GM12873 (cell line): ENCODE data around the gene NUBPL.

Experiments used
- TF ChIP-seq, protein P1 (sequence below): IDR thresholded peaks from 2 replicates; pipeline ENCODE4 v1.5.1; 2012; ENCODE audit warnings: low read depth, mild to moderate bottlenecking, moderate library complexity, low read length, control low read depth; ENCODE audit not compliant: insufficient read depth; ENCODE audit errors: missing control alignments

The NUBPL gene

DNA sequence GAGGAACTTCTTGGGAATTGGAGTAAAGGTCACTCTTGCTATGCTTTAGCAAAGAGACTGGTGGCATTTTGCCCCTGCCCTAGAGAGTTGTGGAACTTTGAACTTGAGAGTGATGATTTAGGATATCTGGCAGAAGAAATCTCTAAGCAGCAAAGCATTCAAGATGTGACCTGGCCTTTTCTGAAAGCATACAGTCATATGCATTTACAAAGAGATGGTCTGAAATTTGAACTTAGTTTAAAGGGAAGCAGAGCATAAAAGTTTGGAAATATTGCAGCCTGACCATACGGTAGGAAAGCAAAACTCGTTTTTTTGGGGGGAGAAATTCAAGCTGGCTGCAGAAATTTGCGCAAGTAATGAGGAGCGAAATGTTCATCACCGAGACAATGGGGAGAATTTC lies 60.9 kb downstream of the NUBPL start:
- TF ChIP-seq, protein P1, sequence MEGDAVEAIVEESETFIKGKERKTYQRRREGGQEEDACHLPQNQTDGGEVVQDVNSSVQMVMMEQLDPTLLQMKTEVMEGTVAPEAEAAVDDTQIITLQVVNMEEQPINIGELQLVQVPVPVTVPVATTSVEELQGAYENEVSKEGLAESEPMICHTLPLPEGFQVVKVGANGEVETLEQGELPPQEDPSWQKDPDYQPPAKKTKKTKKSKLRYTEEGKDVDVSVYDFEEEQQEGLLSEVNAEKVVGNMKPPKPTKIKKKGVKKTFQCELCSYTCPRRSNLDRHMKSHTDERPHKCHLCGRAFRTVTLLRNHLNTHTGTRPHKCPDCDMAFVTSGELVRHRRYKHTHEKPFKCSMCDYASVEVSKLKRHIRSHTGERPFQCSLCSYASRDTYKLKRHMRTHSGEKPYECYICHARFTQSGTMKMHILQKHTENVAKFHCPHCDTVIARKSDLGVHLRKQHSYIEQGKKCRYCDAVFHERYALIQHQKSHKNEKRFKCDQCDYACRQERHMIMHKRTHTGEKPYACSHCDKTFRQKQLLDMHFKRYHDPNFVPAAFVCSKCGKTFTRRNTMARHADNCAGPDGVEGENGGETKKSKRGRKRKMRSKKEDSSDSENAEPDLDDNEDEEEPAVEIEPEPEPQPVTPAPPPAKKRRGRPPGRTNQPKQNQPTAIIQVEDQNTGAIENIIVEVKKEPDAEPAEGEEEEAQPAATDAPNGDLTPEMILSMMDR, result no peak

DNA sequence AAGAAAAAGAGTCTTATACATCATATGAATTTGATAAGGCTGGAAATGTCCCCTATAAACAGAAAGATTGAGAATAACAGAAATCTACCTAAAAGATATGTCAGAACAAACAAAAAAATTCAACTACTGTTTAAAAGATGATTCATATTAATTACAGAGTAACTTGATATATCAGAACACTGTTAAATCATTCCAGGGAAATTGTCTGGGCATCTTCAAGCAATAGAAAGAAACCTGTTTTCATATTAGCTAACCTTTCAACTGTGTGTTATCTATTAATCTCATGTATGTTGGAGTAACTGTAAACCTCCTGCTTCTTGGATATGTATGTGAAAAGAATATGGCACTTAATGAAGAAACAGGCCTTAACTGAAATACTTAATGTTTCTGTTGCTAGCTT lies 96.7 kb downstream of the NUBPL start:
- TF ChIP-seq, protein P1, result no peak

DNA sequence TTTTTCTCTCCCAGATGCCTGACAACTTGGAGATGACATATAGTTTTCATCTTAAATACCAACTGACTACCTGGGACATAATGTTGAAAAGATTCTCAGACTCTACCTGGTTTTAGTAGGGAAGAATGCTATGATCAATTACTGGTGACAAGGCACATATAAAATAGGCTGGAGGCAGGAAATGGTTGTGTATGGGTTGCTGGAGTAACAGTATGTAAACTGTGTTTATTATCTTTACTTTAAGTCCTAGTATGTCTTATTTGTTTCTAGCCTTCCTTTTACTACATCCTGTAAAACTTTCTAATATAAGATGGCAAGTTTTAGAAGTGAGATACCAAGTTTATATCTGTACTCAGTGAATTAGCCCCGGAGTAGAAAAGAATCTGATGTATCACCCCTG lies 98.1 kb downstream of the NUBPL start:
- TF ChIP-seq, protein P1, result no peak

DNA sequence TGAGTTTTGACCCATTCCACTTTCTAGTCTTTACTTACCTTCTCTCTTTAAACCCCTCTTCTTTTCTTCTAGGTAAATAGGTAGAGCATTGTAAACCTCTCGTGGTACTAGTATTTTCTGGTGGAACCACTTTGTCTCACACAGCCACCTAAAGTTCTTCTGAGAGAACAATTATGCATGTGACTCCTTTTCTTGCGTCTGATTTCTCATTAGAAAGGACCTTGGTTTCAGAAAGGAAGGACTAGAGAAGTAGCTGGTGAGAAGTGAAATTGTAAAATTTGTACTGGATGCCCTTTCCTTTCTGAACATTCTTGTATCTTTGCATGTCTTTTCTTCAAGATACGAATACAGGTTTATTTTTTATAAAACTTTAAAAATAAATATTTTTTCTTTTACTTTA lies 99.0 kb downstream of the NUBPL start:
- TF ChIP-seq, protein P1, result no peak

DNA sequence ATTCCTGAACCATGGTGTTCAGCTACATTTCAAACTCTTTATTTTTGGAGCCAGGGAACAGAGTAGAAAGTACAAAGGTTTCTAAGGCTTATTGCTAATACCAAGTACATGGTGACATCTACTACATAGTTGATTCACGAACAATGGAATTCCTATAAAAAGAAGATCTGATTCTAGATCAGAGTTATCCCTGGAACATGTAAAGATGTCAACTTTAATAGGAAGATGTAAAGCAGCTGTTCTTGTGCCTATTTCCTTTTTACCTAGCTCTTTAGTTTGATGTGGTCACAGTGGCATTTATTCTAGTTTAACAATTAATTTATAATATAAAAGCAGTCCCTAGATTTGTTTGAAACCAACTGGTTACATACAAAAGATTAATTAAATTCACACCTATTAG lies 99.5 kb downstream of the NUBPL start:
- TF ChIP-seq, protein P1, result no peak

DNA sequence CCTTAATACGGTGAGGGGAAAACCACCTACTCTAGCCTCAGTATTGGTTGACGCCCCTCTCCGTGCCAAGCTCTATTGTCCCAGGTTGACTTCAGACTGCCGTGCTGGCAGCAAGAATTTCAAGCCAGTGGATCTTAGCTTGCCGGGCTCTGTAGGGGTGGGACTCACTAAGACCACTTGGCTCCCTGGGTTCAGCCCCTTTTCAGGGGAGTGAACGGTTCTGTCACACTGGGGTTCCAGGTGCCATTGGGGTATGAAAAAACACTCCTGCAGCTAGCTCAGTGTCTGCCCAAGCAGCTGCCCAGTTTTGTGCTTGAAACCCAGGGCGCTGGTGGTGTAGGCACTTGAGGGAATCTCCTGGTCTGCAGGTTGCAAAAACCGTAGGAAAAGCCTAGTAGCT lies 107.1 kb downstream of the NUBPL start:
- TF ChIP-seq, protein P1, result no peak

DNA sequence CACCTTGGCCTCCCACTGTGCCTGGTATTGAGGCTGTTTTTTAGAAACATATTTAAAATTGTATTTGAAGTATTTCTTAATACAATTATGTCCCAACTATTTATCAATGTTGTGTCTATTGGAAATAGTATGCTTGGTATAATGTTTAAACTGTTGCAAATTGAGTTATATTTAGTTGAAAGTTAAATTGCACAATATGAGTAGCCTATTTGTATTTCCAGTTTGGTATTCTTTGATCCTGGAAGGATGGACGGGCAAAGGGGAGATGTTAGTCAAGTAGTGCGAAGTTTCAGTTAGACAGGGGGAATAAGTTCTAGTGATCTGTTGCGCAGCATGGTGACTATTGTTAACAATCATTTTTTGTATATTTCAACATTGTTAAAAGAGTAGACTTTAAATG lies 111.5 kb downstream of the NUBPL start:
- TF ChIP-seq, protein P1, result no peak
